Calu3 (cell line): Measurements from ENCODE around the gene CFAP299. TPM values are rescaled to one million over a fixed set of nuclear protein-coding genes. Genes with fewer than 3 reads are reported as not detected.
"Not testable (repeated sequence)": the region's sequence is repeated elsewhere in the genome, so short reads cannot be mapped to it uniquely, and the experiment has no call there.

Experiments
- BruUV-seq: library from RNA; stranded (reverse); fragments of 400-500 nt; replicated peaks from 2 replicates; lab custom pipeline; 2021; lab: Mats Ljungman, UMichigan
- CTCF ChIA-PET: fragments of 300-600 bp; sonication (Branson Sonifier 250); formaldehyde crosslinking; loops from one replicate; lab custom pipeline; 2022; ENCODE audit warnings: antibody characterized with exemption; lab: Charles Lee
- DNase-seq: peaks from one replicate; pipeline ENCODE4 v3.0.0; 2022
- H3K27ac Mint-ChIP-seq: one replicate; pipeline ENCODE4 v1.8.0; 2022; ENCODE audit warnings: mixed read lengths; ENCODE audit not compliant: unreplicated experiment
- H3K27me3 Mint-ChIP-seq: one replicate; pipeline ENCODE4 v1.8.0; 2022; ENCODE audit warnings: mixed read lengths; ENCODE audit not compliant: unreplicated experiment
- H3K36me3 Mint-ChIP-seq: one replicate; pipeline ENCODE4 v1.8.0; 2022; ENCODE audit warnings: mild to moderate bottlenecking, moderate library complexity, mixed read lengths; ENCODE audit not compliant: insufficient read depth, unreplicated experiment
- H3K4me1 Mint-ChIP-seq: one replicate; pipeline ENCODE4 v1.8.0; 2022; ENCODE audit warnings: mild to moderate bottlenecking, low read depth, mixed read lengths; ENCODE audit not compliant: unreplicated experiment
- H3K4me3 Mint-ChIP-seq: one replicate; pipeline ENCODE4 v1.8.0; 2022; ENCODE audit warnings: mild to moderate bottlenecking, low read depth, moderate library complexity, mixed read lengths; ENCODE audit not compliant: unreplicated experiment
- H3K9me3 Mint-ChIP-seq: one replicate; pipeline ENCODE4 v1.8.0; 2022; ENCODE audit warnings: low read depth, mixed read lengths; ENCODE audit not compliant: unreplicated experiment
- intact Hi-C: fragments of 100-400 bp; cut with micrococcal nuclease; formaldehyde crosslinking; loops from one replicate; pipeline ENCODE4 v1.10.0; 2022; ENCODE audit not compliant: unreplicated experiment
- total RNA-seq: library from RNA; stranded (reverse); gene quantifications from 2 replicates; pipeline ENCODE4 v1.2.3, GENCODE V29; 2022
- TF ChIP-seq, protein P1 (sequence below): fragments of 200-600 bp; IDR thresholded peaks from one replicate; pipeline ENCODE4 v1.8.0; 2022; ENCODE audit warnings: antibody characterized with exemption; ENCODE audit not compliant: unreplicated experiment

Gene CFAP299
- total RNA-seq, 1 experiment from 2014 or later: not detected

DNA sequence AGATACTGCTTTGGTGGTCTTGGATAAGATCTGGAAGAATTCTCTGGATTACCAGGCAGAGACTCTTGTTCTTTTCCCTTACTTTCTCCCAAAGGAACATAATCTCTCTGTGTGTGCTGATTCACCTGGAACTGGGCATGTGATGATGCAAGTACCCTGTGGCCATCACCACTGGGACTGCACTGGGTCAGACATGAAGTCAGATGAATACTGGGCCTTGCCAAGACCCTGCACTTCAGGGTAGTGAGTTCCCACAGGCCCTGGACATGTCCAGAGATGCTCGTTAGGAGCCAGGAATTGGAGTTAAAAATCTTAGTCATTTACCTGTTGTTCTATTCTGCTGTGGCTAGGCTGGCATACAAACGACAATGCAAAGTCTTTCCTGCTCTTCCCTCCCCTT is 404.8 kb downstream of the CFAP299 start:
- no peaks in the 10 kb centered on the region for H3K4me1 Mint-ChIP-seq
- no peak for DNase-seq
- CTCF ChIA-PET: no interaction called here
- no TSS peak for BruUV-seq
- no peak overlapping the region for H3K4me3 Mint-ChIP-seq
- no peaks in the 10 kb centered on the region for H3K36me3 Mint-ChIP-seq
- TF ChIP-seq, protein P1, sequence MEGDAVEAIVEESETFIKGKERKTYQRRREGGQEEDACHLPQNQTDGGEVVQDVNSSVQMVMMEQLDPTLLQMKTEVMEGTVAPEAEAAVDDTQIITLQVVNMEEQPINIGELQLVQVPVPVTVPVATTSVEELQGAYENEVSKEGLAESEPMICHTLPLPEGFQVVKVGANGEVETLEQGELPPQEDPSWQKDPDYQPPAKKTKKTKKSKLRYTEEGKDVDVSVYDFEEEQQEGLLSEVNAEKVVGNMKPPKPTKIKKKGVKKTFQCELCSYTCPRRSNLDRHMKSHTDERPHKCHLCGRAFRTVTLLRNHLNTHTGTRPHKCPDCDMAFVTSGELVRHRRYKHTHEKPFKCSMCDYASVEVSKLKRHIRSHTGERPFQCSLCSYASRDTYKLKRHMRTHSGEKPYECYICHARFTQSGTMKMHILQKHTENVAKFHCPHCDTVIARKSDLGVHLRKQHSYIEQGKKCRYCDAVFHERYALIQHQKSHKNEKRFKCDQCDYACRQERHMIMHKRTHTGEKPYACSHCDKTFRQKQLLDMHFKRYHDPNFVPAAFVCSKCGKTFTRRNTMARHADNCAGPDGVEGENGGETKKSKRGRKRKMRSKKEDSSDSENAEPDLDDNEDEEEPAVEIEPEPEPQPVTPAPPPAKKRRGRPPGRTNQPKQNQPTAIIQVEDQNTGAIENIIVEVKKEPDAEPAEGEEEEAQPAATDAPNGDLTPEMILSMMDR: no peak
- intact Hi-C loops: no loop called here
- no peak overlapping the region for H3K27ac Mint-ChIP-seq
- no peaks in the 10 kb centered on the region for H3K27me3 Mint-ChIP-seq
- no peaks in the 10 kb centered on the region for H3K9me3 Mint-ChIP-seq

DNA sequence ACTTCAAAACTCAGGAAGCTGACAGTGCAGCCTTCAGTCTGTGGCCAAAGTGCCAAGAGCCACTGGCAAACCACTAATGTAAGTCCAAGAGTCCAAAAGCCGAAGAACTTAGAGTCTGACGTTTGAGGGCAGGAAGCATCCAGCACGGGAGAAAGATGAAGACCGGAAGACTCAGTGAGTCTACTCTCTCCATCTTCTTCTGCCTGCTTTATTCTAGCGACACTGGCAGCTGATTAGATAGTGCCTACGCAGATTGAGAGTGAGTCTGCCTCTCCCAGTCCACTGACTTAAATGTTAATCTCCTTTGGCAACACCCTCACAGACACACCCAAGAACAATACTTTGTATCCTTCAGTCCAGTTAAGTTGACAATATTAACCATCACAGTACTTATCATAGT is 414.0 kb downstream of the CFAP299 start:
- BruUV-seq, intact Hi-C loops, CTCF ChIA-PET, DNase-seq, H3K4me1 Mint-ChIP-seq, H3K36me3 Mint-ChIP-seq, H3K27me3 Mint-ChIP-seq, H3K27ac Mint-ChIP-seq, H3K4me3 Mint-ChIP-seq, H3K9me3 Mint-ChIP-seq: not testable (repeated sequence)

DNA sequence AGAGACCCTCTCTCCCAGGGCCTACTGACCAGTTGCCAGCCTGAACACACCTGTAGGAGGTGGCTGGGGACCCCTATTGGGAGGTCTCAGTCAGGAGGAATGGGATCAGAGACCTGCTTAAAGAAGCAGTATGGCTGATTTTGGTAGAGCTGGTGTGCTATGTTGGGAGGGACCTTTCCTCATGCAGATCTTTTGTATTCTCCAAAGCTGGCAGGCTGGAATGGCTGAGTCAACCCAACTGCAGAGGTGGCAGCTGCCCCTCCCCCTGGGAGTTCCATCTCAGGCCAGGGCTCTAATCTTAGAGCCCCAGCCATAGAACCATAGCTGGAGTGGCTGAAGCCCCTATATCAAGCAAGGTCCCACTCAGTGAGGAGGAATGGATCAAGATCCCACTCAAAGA is 415.7 kb downstream of the CFAP299 start:
- Mint-ChIP-seq H3K4me3 (no peak overlapping the region), H3K27ac (no peak overlapping the region), H3K9me3 (no peaks in the 10 kb centered on the region), H3K27me3 (no peaks in the 10 kb centered on the region), H3K4me1 (no peaks in the 10 kb centered on the region), H3K36me3 (no peaks in the 10 kb centered on the region)
- TF ChIP-seq, protein P1: no peak
- CTCF ChIA-PET: no interaction called here
- DNase-seq: no peak
- no TSS peak for BruUV-seq
- intact Hi-C loops: loop anchor here (10.0 kb wide), 1 partner anchor 1126 kb away; no protein-coding TSS in a partner anchor

DNA sequence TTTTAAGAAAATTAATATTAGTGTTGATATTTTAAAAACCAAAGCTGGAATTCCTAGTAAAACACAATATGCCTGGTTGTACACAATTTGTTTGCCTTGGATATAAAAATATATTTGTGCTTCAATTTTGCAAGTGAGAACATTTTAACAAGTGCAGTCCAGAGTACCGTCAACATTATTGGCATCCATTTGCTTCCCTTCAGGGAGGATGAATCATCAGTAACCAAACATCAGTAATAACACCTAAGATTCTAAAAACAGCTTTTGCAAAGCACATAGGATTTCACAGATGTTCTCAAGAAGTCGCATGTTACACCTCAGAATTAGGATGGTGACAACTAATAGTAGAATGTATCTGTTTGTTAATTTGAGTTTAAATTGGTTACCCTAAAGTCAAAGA is 432.4 kb downstream of the CFAP299 start:
- CTCF ChIA-PET: no interaction called here

DNA sequence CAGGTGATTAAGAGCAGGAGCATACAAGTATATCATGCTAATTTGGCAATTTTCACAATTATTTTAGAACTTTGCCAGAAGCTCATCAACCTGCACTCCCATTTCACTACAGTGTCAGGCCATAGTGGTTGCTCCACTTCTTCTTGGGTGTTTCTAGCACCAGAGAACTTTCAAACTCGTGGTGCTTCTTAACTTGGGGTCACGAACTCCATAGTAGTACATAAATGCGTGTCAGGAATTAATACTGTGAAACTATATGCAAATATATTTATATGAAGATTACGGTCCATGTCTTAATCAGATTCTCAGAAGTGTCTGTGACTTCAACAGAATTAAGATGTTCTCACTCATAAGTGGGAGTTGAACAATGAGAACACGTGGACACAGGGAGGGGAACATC is 440.6 kb downstream of the CFAP299 start:
- no peak for DNase-seq
- no TSS peak for BruUV-seq
- CTCF ChIA-PET: no interaction called here
- H3K4me1 Mint-ChIP-seq: no peaks in the 10 kb centered on the region
- TF ChIP-seq, protein P1: no peak
- no peak overlapping the region for H3K27ac Mint-ChIP-seq
- no peaks in the 10 kb centered on the region for H3K9me3 Mint-ChIP-seq
- intact Hi-C loops: no loop called here
- no peaks in the 10 kb centered on the region for H3K36me3 Mint-ChIP-seq
- H3K27me3 Mint-ChIP-seq: no peaks in the 10 kb centered on the region
- H3K4me3 Mint-ChIP-seq: no peak overlapping the region

More for the DNA sequence above, 432.4 kb downstream of the CFAP299 start:
- H3K27me3 Mint-ChIP-seq: no peaks in the 10 kb centered on the region
- no peak overlapping the region for H3K4me3 Mint-ChIP-seq
- no peaks in the 10 kb centered on the region for H3K4me1 Mint-ChIP-seq
- TF ChIP-seq, protein P1: no peak
- no TSS peak for BruUV-seq
- H3K27ac Mint-ChIP-seq: no peak overlapping the region
- intact Hi-C loops: no loop called here
- H3K9me3 Mint-ChIP-seq: no peaks in the 10 kb centered on the region
- no peaks in the 10 kb centered on the region for H3K36me3 Mint-ChIP-seq
- no peak for DNase-seq
